H1 (cell line): Measurements from ENCODE around the gene TLK1.

Experiments used
- CREB1 ChIP-seq: IDR thresholded peaks from 2 replicates; pipeline ENCODE4 v1.6.1; 2012; ENCODE audit warnings: inconsistent platforms
- EGR1 ChIP-seq: IDR thresholded peaks from 2 replicates; pipeline ENCODE4 v1.6.1; 2011; ENCODE audit warnings: low read depth, low read length, borderline replicate concordance
- EP300 ChIP-seq, 2 experiments: IDR thresholded peaks; 1 replicate in 1 of 2; 2 replicates in 1 of 2; pipeline ENCODE4 v1.6.1; 2011 to 2012; ENCODE audit warnings: low read depth in 2 of 2, low read length in 2 of 2, mild to moderate bottlenecking in 2 of 2, borderline replicate concordance in 1 of 2, inconsistent platforms in 1 of 2, moderate library complexity in 1 of 2
- KDM4A ChIP-seq: IDR thresholded peaks from one replicate; pipeline ENCODE4 v1.7.1; 2012; ENCODE audit warnings: low read depth, mild to moderate bottlenecking, moderate library complexity, low read length, inconsistent platforms; ENCODE audit not compliant: severe bottlenecking
- NRF1 ChIP-seq: IDR thresholded peaks from 2 replicates; pipeline ENCODE4 v1.6.1; 2011; ENCODE audit warnings: mild to moderate bottlenecking, low read depth, low read length, improper control_type of control experiment
- SIN3A ChIP-seq, 2 experiments: IDR thresholded peaks in 1 of 2; conservative IDR thresholded peaks in 1 of 2; 2 replicates each; pipeline ENCODE4 v1.6.1; 2011 to 2012; ENCODE audit warnings: low read length in 2 of 2, improper control_type of control experiment in 1 of 2, low read depth in 1 of 2, mild to moderate bottlenecking in 1 of 2
- SIX5 ChIP-seq: IDR thresholded peaks from 2 replicates; pipeline ENCODE4 v1.6.1; 2011; ENCODE audit warnings: mild to moderate bottlenecking, low read depth, low read length
- TF ChIP-seq, protein P1 (sequence below): IDR thresholded peaks from 2 replicates; pipeline ENCODE4 v1.6.1; 2012; ENCODE audit warnings: inconsistent platforms
- TF ChIP-seq, protein P2 (sequence below), 3 experiments: IDR thresholded peaks; 1 replicate in 2 of 3; 2 replicates in 1 of 3; pipeline versions ENCODE4 v1.5.1 to v1.6.1; 2011; ENCODE audit warnings: low read length in 3 of 3, mild to moderate bottlenecking in 3 of 3, inconsistent platforms in 2 of 3, low read depth in 1 of 3, moderate library complexity in 1 of 3; ENCODE audit not compliant: insufficient read depth in 1 of 3; ENCODE audit errors: control extremely low read depth in 1 of 3
- TF ChIP-seq, protein P3 (sequence below): IDR thresholded peaks from 2 replicates; pipeline ENCODE4 v1.6.1; 2012; ENCODE audit warnings: low read length, inconsistent platforms

DNA sequence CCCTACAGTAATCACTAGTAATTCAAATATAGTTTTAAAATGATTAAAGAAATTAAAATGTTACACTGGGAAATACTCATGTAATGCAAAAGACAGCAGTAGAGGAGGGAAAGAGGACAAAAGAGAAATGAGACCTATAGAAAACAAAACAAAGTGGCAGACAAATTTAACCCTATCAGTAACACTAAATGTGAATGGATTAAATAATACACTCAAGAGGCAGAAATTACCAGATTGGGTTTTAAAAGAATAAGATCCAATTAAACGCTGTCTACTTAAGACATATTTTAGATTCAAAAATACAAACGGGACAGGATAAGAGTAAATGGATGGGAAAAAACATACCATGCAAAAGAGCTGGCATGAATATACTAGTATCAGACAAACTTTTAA lies 17.0 kb downstream of the TLK1 start:
- TF ChIP-seq SIX5 (no peak), EGR1 (no peak), SIN3A (conservative IDR thresholded peaks at IDR 0.05 in 1 of 2, IDR thresholded peaks at IDR 0.05 in 1 of 2; ENCODE audit: low read depth in 1 of 2, low read length in 2 of 2) (no peak), KDM4A (no peak), EP300 (IDR thresholded peaks at IDR 0.05; ENCODE audit: borderline replicate concordance in 1 of 2, low read depth in 2 of 2, low read length in 2 of 2) (no peak), CREB1 (no peak), NRF1 (no peak)
- TF ChIP-seq, protein P1, sequence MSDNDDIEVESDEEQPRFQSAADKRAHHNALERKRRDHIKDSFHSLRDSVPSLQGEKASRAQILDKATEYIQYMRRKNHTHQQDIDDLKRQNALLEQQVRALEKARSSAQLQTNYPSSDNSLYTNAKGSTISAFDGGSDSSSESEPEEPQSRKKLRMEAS, result no peak
- TF ChIP-seq, protein P2, sequence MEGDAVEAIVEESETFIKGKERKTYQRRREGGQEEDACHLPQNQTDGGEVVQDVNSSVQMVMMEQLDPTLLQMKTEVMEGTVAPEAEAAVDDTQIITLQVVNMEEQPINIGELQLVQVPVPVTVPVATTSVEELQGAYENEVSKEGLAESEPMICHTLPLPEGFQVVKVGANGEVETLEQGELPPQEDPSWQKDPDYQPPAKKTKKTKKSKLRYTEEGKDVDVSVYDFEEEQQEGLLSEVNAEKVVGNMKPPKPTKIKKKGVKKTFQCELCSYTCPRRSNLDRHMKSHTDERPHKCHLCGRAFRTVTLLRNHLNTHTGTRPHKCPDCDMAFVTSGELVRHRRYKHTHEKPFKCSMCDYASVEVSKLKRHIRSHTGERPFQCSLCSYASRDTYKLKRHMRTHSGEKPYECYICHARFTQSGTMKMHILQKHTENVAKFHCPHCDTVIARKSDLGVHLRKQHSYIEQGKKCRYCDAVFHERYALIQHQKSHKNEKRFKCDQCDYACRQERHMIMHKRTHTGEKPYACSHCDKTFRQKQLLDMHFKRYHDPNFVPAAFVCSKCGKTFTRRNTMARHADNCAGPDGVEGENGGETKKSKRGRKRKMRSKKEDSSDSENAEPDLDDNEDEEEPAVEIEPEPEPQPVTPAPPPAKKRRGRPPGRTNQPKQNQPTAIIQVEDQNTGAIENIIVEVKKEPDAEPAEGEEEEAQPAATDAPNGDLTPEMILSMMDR (IDR thresholded peaks at IDR 0.05; ENCODE audit: control extremely low read depth in 1 of 3, insufficient read depth in 1 of 3, low read depth in 1 of 3, low read length in 3 of 3), result no peak
- TF ChIP-seq, protein P3, sequence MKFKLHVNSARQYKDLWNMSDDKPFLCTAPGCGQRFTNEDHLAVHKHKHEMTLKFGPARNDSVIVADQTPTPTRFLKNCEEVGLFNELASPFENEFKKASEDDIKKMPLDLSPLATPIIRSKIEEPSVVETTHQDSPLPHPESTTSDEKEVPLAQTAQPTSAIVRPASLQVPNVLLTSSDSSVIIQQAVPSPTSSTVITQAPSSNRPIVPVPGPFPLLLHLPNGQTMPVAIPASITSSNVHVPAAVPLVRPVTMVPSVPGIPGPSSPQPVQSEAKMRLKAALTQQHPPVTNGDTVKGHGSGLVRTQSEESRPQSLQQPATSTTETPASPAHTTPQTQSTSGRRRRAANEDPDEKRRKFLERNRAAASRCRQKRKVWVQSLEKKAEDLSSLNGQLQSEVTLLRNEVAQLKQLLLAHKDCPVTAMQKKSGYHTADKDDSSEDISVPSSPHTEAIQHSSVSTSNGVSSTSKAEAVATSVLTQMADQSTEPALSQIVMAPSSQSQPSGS, result no peak
